Measurements from ENCODE around the gene CEBPG. TPM values are rescaled to one million over a fixed set of nuclear protein-coding genes. Genes with fewer than 3 reads are reported as not detected.

The CEBPG gene
- total RNA-seq, 1 donor from 2014 or later = 75.1 TPM

- no peak overlapping the region for H3K27ac Mint-ChIP-seq (ENCODE audit: unreplicated experiment)
- peaks cover 8% of the 10 kb centered on the region for H3K9me3 Mint-ChIP-seq (ENCODE audit: unreplicated experiment)
- no peaks in the 10 kb centered on the region for H3K36me3 Mint-ChIP-seq (ENCODE audit: unreplicated experiment)
- no peak for DNase-seq
- TF ChIP-seq, protein P1, sequence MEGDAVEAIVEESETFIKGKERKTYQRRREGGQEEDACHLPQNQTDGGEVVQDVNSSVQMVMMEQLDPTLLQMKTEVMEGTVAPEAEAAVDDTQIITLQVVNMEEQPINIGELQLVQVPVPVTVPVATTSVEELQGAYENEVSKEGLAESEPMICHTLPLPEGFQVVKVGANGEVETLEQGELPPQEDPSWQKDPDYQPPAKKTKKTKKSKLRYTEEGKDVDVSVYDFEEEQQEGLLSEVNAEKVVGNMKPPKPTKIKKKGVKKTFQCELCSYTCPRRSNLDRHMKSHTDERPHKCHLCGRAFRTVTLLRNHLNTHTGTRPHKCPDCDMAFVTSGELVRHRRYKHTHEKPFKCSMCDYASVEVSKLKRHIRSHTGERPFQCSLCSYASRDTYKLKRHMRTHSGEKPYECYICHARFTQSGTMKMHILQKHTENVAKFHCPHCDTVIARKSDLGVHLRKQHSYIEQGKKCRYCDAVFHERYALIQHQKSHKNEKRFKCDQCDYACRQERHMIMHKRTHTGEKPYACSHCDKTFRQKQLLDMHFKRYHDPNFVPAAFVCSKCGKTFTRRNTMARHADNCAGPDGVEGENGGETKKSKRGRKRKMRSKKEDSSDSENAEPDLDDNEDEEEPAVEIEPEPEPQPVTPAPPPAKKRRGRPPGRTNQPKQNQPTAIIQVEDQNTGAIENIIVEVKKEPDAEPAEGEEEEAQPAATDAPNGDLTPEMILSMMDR (IDR thresholded peaks at IDR 0.05; ENCODE audit: partially characterized antibody, unreplicated experiment) = no peak
- H3K4me1 Mint-ChIP-seq (ENCODE audit: low read depth, unreplicated experiment) = peaks cover 16% of the 10 kb centered on the region
- H3K4me3 Mint-ChIP-seq (ENCODE audit: unreplicated experiment) = no peak overlapping the region
- peaks cover 6% of the 10 kb centered on the region for H3K27me3 Mint-ChIP-seq (ENCODE audit: unreplicated experiment)
These were observed 17.6 kb downstream of the CEBPG start for GRCh38 chr19:33390908-33391630.

- H3K27me3 Mint-ChIP-seq (ENCODE audit: unreplicated experiment) = peaks cover 6% of the 10 kb centered on the region
- no peak overlapping the region for H3K27ac Mint-ChIP-seq (ENCODE audit: unreplicated experiment)
- H3K4me3 Mint-ChIP-seq (ENCODE audit: unreplicated experiment) = no peak overlapping the region
- peaks cover 12% of the 10 kb centered on the region for H3K4me1 Mint-ChIP-seq (ENCODE audit: low read depth, unreplicated experiment)
- H3K9me3 Mint-ChIP-seq (ENCODE audit: unreplicated experiment) = peaks cover 9% of the 10 kb centered on the region
- no peak for DNase-seq
- TF ChIP-seq, protein P1 (IDR thresholded peaks at IDR 0.05; ENCODE audit: partially characterized antibody, unreplicated experiment) = no peak
- H3K36me3 Mint-ChIP-seq (ENCODE audit: unreplicated experiment) = no peaks in the 10 kb centered on the region
These were observed 18.2 kb downstream of the CEBPG start for GRCh38 chr19:33391631-33392249.

- TF ChIP-seq, protein P1 (IDR thresholded peaks at IDR 0.05; ENCODE audit: partially characterized antibody, unreplicated experiment) = no peak
- no peaks in the 10 kb centered on the region for H3K36me3 Mint-ChIP-seq (ENCODE audit: unreplicated experiment)
- peak; percentile 28 for DNase-seq
- no peak overlapping the region for H3K4me3 Mint-ChIP-seq (ENCODE audit: unreplicated experiment)
- H3K9me3 Mint-ChIP-seq (ENCODE audit: unreplicated experiment) = peaks cover 9% of the 10 kb centered on the region
- peaks cover 6% of the 10 kb centered on the region for H3K27me3 Mint-ChIP-seq (ENCODE audit: unreplicated experiment)
- H3K4me1 Mint-ChIP-seq (ENCODE audit: low read depth, unreplicated experiment) = peaks cover 5% of the 10 kb centered on the region
- no peak overlapping the region for H3K27ac Mint-ChIP-seq (ENCODE audit: unreplicated experiment)
These were observed 19.1 kb downstream of the CEBPG start for GRCh38 chr19:33392341-33393285.

- H3K27me3 Mint-ChIP-seq (ENCODE audit: unreplicated experiment) = peaks cover 6% of the 10 kb centered on the region
- peaks cover 5% of the 10 kb centered on the region for H3K4me1 Mint-ChIP-seq (ENCODE audit: low read depth, unreplicated experiment)
- H3K36me3 Mint-ChIP-seq (ENCODE audit: unreplicated experiment) = no peaks in the 10 kb centered on the region
- TF ChIP-seq, protein P1 (IDR thresholded peaks at IDR 0.05; ENCODE audit: partially characterized antibody, unreplicated experiment) = no peak
- DNase-seq = peak; percentile 55
- H3K9me3 Mint-ChIP-seq (ENCODE audit: unreplicated experiment) = peaks cover 12% of the 10 kb centered on the region
- peak overlapping the region; percentile 17 for H3K4me3 Mint-ChIP-seq (ENCODE audit: unreplicated experiment)
- no peak overlapping the region for H3K27ac Mint-ChIP-seq (ENCODE audit: unreplicated experiment)
These were observed 19.9 kb downstream of the CEBPG start for GRCh38 chr19:33393286-33394005.
